Mesodermal cell (in vitro differentiated cells): ENCODE measurements around the gene ADAMTS2.

Experiments
- H3K27ac ChIP-seq: 2 replicates; pipeline ENCODE4 v1.7.0; 2013; ENCODE audit warnings: mild to moderate bottlenecking, low read depth, low read length, moderate library complexity; ENCODE audit not compliant: severe bottlenecking
- H3K36me3 ChIP-seq: 2 replicates; pipeline ENCODE4 v1.7.1; 2013; ENCODE audit warnings: mild to moderate bottlenecking, low read length, moderate library complexity; ENCODE audit not compliant: control insufficient read depth, insufficient read depth
- H3K4me1 ChIP-seq: one replicate; pipeline ENCODE4 v1.7.1; 2013; ENCODE audit warnings: mild to moderate bottlenecking, low read length; ENCODE audit not compliant: insufficient read depth, control insufficient read depth, poor library complexity, severe bottlenecking
- H3K4me3 ChIP-seq: 2 replicates; pipeline ENCODE4 v1.7.0; 2013; ENCODE audit warnings: low read length, control low read depth, mild to moderate bottlenecking; ENCODE audit not compliant: insufficient read depth, poor library complexity, severe bottlenecking; ENCODE audit errors: extremely low read depth
- H3K9me3 ChIP-seq: 2 replicates; pipeline ENCODE4 v1.7.1; 2013; ENCODE audit warnings: mild to moderate bottlenecking, low read length, moderate library complexity; ENCODE audit not compliant: control insufficient read depth
- WGBS, 2 experiments: methylation state at CpG; one replicate each; pipeline ENCODE4 v1.1.5; 2013; ENCODE audit warnings: missing lambda C conversion rate in 2 of 2; ENCODE audit not compliant: insufficient coverage in 2 of 2; 5-methylcytosine and 5-hydroxymethylcytosine counted together

The ADAMTS2 gene

DNA sequence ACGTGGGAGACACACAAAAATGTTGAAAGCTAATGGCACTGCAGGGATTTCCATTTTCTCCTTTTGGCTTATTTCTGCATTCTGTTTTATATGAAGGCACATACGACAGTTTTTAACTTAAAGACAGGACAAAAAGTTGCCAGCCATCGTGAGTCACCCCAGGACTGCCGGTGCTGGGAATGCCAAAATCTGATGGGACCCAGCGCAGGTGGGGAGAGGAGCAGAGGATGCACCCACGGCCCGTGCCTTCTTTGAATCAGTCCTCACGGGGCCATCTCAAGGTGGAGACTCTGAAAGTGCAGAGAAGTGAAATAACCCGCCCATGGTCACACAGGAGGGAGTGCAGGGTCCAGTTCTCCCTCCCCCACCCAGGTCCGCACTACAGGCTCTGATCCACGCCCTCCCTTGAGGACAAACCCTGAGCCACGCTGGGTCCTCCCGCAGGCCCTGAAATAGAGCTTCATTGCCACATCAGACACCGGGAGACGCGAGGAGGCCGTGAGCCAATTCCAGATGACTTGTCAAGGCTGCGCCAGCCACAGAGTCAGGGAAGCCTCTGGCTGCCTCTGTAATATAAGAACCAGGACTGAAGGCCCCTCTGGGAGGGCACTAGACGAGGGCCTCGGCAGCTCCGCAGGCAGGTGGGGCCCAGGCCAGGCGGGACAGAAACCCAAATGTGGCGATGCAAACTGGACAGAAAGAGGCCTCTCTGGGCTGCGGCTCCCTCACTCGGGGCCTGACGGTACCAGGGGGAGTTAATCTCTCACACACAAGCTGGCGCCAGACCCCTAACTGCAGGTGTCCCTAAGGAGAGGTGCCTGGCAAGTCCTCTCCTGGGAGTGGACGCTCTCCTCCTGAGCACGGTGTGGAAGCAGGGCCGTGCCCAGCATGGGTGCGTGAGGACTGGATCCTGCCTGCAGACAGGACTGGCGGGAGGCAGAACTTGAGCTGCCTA, 22.9 kb downstream of the ADAMTS2 start:
- Histone ChIP-seq H3K9me3 (no peaks in the 10 kb centered on the region), H3K36me3 (no peaks in the 10 kb centered on the region), H3K4me1 (peaks cover 5% of the 10 kb centered on the region), H3K4me3 (no peak overlapping the region), H3K27ac (no peak overlapping the region)
- 89 to 91% methylated on average over 31 to 32 of the region's 32 CpGs for WGBS, 2 experiments

DNA sequence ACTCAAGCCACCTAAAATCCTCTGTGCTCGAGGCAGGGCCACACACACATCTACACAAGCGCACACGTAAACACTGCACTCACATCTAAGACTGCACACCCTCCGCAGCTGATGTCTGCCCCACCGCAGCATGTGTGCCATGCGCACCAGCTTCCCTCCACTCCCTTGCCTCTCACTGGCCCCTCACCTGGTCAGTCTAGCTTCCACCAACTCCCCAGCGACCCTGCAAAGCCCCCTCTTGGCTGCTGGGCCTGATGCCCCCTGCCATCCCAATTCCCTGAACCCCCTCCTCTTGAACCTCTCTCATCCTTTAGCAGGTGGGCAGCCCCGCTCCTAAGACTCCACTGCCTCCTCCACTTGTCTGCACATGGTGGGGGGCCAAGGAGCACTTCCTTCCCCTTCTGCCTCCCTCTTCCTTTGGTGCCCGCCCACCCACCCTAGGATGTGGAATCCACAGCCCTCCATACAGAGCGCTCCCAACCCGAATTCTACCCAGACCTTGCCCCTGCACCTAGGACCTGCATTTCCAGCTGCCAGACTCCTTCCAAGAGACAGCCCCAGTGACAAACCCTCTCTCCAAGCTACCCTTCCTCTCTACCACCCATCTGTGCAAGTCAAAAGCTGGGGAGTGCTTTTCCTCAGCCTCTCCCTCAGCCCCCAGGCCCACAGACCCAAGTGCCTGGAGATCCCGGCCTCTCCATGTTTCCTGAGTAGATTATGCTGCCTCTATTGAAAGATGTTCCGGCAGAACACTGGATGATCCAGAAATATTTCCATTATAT, 23.9 kb downstream of the ADAMTS2 start:
- no peak overlapping the region for H3K4me3 ChIP-seq
- no peaks in the 10 kb centered on the region for H3K9me3 ChIP-seq
- H3K36me3 ChIP-seq = no peaks in the 10 kb centered on the region
- peaks cover 3% of the 10 kb centered on the region for H3K4me1 ChIP-seq
- no peak overlapping the region for H3K27ac ChIP-seq
- WGBS, 2 experiments = 91 to 97% methylated on average over 5 to 10 of the region's 13 CpGs

DNA sequence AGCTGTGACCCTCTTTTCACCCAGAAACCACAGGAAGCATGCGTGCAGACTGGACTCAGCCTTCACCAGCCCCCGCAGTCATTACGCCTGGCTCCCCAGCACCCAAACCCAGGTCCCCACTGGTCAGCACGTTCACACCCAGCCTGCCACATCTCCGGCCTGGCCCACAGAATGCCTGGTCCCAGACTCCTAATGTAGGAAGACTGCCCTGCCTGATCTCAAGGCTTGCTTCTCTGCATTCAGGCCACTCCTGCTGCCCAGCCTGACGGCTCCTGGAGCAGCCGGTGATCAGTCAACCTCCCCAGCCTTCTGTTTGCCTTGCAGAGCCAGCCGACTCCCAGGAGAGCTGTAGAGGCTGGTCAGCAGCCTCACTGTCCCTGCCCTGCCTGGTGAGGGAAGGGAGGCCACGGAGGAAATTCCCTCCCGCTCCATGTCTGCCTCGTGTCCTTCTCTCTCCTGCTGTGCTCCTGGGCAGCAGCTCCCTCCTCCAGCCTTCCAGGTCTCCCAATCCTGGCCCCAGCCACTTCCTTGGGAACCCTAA, 25.4 kb downstream of the ADAMTS2 start:
- 65 to 66% methylated on average over 9 to 11 of the region's 11 CpGs for WGBS, 2 experiments
- peaks cover 3% of the 10 kb centered on the region for H3K4me1 ChIP-seq
- H3K36me3 ChIP-seq = no peaks in the 10 kb centered on the region
- peak overlapping the region; percentile 64 for H3K27ac ChIP-seq
- H3K4me3 ChIP-seq = no peak overlapping the region
- no peaks in the 10 kb centered on the region for H3K9me3 ChIP-seq

GRCh38 chr5:179319123-179319522, 26.1 kb downstream of the ADAMTS2 start:
- Histone ChIP-seq H3K4me1 (peaks cover 3% of the 10 kb centered on the region), H3K4me3 (no peak overlapping the region), H3K27ac (no peak overlapping the region), H3K9me3 (no peaks in the 10 kb centered on the region), H3K36me3 (no peaks in the 10 kb centered on the region)
- WGBS, 2 experiments = 96 to 98% methylated on average over 5 to 8 of the region's 8 CpGs

DNA sequence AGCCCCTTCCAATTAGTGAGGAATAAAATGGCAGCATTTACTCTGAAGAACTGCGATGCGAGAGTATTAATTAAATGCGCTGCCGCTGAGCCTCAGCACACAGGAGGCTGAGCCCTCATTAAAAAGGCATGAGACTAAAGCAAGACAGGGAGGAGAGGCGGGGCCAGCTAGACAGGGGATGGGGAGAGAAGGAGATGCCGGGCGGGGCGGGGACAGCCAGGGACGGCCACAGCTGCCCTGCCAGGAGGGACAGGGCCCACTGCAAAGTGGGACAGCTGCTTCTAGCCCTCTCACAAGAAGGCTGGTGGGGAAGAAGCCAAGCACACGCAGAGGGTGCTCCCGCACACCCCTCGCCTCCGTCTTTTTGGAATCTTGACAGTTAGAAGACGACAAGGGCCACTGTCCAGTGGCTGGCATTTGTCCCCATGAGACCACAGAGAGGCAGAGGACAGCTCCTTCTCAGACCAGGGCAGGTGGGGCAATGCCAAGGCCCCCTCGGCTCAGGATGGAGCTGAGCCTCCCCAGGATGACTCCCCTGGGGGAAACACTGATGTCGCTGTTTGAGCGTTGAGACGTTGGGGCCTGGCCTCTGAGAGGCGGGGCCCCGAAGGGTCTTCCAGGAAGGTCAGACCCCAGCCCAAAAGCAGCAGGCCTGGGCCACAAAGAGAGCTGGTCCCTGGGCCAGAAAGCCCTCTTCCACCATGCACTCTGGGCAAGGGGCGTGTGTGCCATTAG, 26.9 kb downstream of the ADAMTS2 start:
- H3K36me3 ChIP-seq = no peaks in the 10 kb centered on the region
- H3K27ac ChIP-seq = no peak overlapping the region
- H3K4me1 ChIP-seq = peaks cover 3% of the 10 kb centered on the region
- no peaks in the 10 kb centered on the region for H3K9me3 ChIP-seq
- no peak overlapping the region for H3K4me3 ChIP-seq
- WGBS, 2 experiments = 79 to 81% methylated on average over 19 to 21 of the region's 21 CpGs

DNA sequence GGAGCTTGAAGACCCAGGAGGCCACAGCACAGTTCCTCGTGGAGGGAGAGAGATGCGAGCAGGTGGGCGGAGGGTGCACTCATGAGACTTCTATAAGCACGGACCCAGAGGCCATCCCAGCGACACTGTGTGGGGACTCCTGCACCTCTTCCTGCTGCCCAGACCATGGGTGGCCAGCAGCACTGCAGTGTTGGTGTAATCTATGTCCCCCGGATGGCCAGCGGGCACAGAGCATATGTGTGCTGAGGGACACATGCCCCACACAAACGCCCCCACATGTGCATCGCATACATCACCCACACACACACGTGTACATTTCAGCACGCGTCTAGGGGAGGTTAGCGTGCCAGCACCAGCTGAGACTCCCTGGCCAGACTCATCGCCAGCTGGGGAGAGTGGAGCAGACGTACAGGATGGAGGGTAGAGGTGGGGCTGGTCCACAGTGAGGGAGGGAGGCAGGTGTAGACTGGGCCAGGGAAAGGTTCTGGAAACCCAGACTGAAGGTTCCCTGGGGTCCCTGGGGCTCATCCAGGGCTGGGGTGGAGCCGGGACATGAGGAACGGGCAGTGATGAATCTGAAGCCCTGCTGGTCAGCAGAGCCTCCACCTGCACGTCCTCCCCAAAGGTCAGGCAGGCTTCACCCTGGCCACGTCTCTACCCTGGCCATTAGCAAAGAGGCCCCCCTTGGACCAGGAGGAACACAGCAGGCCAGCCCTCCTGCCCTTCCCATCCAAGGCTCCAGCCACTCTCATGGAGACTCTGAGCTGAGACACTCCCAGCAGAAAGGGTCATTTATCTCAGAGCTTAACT, 27.6 kb downstream of the ADAMTS2 start:
- Histone ChIP-seq H3K9me3 (no peaks in the 10 kb centered on the region), H3K36me3 (no peaks in the 10 kb centered on the region), H3K27ac (no peak overlapping the region), H3K4me1 (peaks cover 3% of the 10 kb centered on the region), H3K4me3 (no peak overlapping the region)
- WGBS, 2 experiments = 90 to 95% methylated on average over 12 to 13 of the region's 19 CpGs

DNA sequence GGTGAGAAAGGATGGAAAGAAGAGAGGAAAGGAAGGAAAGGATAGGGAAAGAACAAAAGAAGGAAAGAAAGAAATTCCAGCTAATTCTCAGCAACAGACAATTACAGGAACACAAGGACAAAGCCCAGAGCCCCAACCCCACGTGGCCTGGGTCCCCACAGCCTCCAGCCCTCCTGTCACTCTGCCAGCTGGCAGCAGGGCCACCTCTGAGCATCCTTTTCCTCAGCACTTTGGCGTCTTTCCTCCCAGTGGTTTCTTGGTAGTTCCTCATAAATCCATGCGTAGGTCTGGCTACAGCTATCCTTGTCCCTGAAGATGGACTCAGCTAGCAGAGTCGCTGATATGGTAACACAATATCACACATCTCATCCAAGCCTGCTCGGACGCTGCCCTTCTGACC, 28.3 kb downstream of the ADAMTS2 start:
- Histone ChIP-seq H3K36me3 (no peaks in the 10 kb centered on the region), H3K4me3 (no peak overlapping the region), H3K9me3 (no peaks in the 10 kb centered on the region), H3K27ac (no peak overlapping the region), H3K4me1 (peaks cover 3% of the 10 kb centered on the region)
- 88 to 90% methylated on average over 3 to 6 of the region's 6 CpGs for WGBS, 2 experiments

GRCh38 chr5:179316111-179316551, 29.1 kb downstream of the ADAMTS2 start:
- H3K36me3 ChIP-seq = no peaks in the 10 kb centered on the region
- H3K4me3 ChIP-seq = no peak overlapping the region
- no peaks in the 10 kb centered on the region for H3K9me3 ChIP-seq
- no peak overlapping the region for H3K27ac ChIP-seq
- 78 to 88% methylated on average over 7 of the region's 7 CpGs for WGBS, 2 experiments
- peaks cover 3% of the 10 kb centered on the region for H3K4me1 ChIP-seq

GRCh38 chr5:179315356-179315890, 29.8 kb downstream of the ADAMTS2 start:
- Histone ChIP-seq H3K27ac (no peak overlapping the region), H3K4me3 (no peak overlapping the region), H3K4me1 (peaks cover 3% of the 10 kb centered on the region), H3K36me3 (no peaks in the 10 kb centered on the region), H3K9me3 (no peaks in the 10 kb centered on the region)
- 85 to 91% methylated on average over 14 to 15 of the region's 16 CpGs for WGBS, 2 experiments
